IPS DF 4.7 (cell line): Measurements from ENCODE around the gene ATXN7L3B.
"Not testable (repeated sequence)": the region's sequence is repeated elsewhere in the genome, so short reads cannot be mapped to it uniquely, and the experiment has no call there.

Experiments
- DNase-seq: peaks from one replicate; pipeline ENCODE4 v3.0.0-alpha.2; 2013; ENCODE audit warnings: low spot score; ENCODE audit errors: extremely low read depth

The ATXN7L3B gene, protein sequence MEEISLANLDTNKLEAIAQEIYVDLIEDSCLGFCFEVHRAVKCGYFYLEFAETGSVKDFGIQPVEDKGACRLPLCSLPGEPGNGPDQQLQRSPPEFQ

DNA sequence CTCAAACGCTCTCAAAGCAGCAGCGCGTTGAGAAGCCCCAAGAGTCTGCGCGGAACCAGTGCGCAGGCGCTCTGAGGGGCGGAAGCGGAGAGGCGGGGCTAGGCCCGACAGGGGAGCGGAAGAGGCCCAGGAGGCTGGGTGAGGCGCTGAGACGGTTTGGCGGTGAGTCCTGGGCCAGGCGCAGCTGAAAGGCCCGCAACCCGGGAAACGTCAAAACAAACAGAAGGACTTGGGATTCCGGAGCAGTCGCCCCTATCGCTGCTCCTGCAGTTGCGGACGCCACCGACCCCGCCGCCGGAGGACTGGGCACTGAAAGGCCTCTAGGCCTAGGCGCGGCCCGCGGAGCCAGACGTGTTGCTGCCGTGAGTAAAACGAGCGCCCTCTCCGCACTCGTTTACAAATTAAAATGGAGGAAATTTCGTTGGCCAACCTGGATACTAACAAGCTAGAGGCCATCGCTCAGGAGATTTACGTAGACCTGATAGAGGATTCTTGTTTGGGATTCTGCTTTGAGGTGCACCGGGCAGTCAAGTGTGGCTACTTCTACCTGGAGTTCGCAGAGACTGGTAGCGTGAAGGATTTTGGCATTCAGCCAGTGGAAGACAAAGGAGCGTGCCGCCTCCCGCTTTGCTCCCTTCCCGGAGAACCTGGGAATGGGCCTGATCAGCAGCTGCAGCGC is at the start of gene ATXN7L3B:
TSS of gene ATXN7L3B (plus strand) at position 129 of the 679 bp plus-strand sequence. CDS start at position 407, 278 bp downstream.
- DNase-seq: peak; percentile 64

DNA sequence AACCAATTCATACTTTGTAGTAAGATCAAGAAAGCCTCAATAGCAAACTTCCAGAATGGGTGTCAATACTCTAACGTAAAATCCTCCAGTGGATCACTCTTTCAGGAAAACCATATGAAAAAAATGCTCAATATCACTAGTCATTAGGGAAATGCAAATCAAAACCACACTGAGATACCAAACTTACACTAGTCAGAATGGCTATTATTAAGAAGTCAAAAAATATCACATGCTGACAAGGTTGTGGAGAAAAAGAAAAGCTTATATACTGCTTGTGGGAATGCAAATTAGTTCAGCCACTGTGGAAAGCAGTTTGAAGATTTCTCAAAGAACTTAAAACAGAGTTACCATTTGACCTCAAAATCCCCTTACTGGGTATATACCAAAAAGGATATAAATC is 49.5 kb upstream of the ATXN7L3B start:
- DNase-seq: no peak

DNA sequence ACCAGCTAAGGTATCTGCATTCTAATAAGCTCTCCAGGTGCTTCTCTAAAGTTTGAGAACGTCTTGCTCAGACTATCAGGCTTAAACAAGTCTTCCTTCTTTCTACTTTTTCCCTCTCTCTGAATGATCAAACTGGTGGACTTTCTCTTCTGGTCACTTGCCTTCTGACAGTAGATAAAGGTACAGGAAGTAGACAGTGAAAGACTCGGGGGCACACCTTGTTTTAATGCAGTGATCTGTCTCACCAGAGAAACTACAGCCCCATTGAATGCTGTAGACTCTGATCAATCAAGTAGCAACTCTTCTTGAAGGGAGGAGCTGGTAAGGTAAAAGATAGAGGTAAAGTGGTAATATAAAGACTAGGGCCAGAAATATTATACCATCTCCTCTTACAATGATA is 48.1 kb upstream of the ATXN7L3B start:
- DNase-seq: no peak

DNA sequence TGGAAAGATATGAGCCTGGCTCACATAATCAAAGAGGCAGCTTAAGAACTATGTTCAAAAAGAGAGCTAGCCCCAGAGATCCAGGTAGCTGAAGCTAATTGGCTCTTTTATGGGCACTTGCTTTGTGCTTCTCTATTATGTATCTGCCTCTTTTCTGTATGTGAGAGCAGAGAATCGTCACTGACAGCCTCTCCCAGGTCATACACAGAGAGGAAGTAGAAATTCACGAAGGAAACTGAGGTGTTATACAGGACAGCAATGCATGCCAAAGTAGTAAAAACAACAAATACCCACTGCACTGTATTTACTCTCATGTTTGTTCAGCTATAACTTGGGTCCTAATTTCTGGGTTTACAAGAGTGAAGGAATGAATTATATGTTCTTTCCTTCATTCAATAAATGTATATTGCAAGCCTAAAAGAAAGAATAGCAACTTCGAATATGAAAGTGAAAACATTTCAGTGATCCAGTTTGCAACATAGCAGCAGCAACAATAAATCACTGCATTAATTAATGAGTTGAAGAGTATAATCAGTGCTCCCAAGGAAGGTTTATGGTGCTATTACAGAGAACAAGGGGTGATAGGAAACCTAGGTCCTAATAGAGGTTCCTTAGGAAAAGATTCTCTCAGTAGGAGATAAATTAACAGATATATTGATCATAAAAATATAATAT is 47.1 kb upstream of the ATXN7L3B start:
- DNase-seq: no peak

DNA sequence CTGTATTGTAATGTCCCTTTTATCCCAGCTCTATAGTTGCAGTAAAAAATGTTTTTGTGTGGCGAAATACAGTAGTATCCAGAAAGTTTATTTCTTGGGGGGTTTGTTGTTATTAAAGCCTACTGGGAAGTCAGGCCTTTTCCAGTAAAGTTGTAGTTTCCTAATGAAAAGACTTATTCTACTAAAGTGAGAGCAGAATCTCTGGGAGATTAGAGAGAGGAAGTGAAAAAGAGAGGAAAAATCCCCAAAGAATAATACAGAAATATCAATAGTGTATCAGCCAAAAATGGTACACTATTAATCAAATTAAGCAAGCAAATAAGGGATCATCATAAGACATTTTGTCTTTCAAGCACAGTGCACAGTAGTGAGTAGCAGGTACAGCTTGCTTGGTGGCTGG is 46.3 kb upstream of the ATXN7L3B start:
- DNase-seq: no peak

DNA sequence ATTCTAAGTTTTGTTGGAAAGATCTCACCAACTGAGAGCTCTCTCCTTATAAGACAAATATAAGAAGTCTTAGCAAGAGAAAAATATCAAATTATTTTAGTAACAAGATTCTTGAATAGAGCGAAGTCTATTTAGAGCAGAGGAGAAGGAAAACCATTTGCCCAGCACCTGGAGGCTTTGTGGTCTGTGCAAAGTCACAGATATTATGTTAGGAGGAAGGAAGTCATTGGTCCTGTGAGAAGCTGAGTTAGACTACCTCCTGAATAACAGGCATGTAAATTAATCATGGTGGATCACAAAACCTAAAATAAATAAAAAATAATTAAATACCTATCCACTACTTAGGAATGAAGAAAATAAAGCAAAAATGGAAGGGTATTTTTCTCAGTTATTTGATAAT is 38.4 kb upstream of the ATXN7L3B start:
- DNase-seq: no peak

DNA sequence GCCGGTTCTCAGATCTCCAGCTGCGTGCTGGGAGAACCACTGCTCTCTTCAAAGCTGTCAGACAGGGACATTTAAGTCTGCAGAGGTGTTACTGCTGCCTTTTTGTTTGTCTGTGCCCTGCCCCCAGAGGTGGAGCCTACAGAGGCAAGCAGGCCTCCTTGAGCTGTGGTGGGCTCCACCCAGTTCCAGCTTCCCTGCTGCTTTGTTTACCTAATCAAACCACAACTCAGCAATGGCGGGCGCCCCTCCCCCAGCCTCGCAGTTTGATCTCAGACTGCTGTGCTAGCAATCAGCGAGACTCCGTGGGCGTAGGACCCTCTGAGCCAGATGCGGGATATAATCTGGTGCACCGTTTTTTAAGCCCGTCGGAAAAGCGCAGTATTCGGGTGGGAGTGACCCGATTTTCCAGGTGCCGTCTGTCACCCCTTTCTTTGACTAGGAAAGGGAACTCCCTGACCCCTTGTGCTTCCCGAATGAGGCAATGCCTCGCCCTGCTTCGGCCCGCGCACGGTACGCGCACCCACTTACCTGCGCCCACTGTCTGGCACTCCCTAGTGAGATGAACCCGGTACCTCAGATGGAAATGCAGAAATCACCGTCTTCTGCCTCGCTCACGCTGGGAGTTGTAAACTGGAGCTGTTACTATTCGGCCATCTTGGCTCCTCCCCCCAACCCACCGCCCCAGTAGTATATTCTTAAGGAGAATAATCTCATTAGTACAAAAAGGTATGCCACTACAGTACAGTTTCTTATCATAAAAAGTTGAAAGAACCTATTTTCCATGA is 28.6 kb upstream of the ATXN7L3B start:
- DNase-seq: not testable (repeated sequence)

DNA sequence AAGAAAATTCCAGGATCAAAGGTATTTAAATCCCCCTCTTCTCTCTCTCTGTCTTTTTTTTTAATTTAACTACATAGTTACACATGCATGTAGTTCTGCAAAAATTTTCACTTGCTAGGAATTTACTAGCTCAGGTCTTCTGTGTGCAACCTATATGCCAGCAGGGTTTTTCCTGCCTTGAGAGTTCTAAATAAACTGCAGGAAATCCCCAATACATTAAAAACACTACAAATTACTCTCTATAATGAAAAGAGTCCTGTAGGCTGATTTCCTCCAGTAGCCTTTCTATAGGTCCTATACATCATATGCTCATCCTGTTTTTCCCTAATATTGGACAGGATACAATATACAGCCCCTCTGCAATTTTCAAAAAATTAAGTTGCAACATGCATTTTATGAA is 27.7 kb upstream of the ATXN7L3B start:
- DNase-seq: no peak

DNA sequence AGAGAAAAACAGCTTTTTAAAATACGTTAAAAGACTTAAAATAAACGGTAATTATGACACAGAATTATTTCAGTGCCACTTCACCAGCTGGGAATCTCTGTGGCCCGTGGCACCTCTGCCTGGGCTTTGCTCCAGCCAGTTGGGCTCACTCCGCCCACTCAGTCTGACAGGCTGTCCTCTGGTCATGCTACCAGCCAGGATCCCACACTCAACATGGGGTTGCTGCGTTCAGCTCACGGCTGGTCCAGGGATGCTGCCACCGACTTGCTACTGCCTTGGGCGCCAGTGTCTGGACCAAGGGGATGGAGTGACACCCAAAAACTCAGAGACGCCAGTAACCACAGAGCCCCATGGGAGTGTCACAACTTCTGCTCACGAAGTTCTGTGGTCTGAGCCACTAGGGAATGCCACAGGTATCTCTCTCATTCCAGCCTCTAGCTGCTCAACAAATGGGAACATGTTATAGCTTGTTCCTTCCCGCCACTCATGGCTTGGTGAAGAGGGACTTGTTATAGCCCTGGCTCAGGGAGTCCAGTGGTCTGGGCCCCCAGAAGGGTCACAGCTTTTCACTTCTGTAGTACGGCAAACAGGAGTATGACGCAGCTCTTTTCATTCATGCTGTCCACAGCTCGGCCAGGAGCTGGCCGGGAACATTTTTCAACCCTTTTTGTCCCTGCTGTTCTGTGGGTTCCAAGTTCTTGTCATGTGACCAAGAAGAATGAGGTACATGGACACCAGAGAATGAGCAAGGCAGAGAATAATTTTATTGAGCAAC is 23.4 kb upstream of the ATXN7L3B start:
- DNase-seq: no peak

DNA sequence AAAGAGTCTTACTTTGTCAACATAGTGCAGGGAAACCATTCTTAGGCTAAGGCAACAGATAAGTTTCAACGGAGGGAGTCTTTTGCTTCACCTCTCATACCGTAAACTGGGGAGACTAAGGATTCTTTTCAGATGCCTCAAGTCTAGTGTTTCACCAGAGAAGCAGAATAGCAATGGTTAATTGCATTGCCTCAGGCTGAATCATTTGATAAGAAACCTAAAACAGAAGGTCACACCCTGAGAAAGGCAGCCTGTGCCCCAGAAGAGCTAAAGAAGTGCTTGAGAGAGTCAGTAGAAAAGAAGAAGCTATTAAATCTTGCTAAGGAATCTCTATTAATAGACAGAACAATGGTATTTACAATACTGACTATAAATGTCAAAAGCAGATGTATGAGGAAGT is 21.8 kb upstream of the ATXN7L3B start:
- DNase-seq: no peak

DNA sequence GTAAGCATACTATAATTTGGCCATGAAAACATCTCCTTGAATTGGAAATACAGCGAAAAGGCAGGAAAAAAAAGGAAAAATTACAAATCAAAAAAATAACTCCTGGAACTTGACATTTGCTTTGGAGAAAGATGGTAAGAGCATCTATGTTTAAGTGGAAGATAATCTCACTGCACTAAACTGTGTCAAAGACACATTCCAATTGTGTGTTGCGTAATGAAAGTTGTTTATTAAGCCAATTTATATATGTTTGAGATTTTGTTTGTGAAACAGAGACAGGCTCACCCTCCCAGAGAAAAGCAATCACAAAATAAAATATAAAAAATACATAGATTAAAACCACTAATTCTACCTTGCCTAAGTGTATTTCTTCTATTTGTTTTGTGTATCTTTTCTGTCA is 11.1 kb upstream of the ATXN7L3B start:
- DNase-seq: no peak

DNA sequence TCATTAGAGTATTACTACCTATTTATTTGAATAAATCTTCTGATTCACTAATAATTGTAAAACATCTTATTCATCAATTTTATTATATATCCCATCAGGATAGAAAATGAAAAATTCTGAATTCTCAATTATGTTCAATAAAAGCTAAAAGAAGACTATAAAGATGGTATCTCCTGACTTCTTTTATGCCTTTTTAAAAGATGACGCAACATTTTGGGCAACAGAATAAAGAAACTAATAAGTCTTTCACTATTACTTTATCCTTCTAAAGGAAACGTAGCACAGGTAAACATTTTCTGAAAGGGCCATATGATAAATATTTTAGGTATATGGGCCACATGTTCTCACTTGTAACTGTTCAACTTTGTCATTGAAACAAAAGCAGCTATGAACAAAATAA is 10.1 kb upstream of the ATXN7L3B start:
- no peak for DNase-seq

DNA sequence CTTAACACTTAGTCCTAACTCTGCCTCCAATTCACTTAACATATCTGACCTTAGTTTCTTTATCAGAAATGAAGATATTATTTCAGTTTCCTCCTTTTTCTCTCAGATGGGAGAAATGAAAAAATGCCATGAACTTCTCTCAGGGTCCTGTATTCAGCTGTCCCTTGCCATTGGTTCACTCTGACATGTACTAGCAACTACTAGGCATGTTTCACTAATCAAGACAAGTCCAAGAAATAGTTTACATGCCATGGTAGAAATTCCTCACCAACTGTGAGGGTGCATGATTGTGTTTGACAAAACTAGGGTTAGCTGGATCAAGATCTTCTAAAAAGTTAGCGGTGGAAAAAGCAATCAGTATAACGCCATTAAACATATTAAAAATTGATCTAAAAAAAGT is 7.0 kb upstream of the ATXN7L3B start:
- DNase-seq: no peak

DNA sequence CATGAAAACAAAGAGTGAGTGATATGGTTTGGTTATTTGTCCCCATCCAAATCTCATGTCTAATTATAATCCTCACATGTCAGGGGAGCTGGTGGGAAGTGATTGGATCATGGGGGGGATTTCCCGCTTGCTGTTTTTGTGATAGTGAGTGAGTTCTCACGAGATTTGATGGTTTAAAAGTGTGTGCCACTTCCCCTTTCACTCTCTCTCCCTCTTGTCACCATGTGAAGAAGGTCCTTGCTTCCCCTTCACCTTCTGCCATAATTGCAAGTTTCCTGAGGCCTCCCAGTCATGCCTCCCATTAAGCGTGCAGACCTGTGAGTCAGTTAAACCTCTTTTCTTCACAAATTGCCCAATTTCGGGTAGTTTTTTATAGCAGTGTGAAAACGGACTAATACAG is 2.1 kb upstream of the ATXN7L3B start:
- DNase-seq: no peak

DNA sequence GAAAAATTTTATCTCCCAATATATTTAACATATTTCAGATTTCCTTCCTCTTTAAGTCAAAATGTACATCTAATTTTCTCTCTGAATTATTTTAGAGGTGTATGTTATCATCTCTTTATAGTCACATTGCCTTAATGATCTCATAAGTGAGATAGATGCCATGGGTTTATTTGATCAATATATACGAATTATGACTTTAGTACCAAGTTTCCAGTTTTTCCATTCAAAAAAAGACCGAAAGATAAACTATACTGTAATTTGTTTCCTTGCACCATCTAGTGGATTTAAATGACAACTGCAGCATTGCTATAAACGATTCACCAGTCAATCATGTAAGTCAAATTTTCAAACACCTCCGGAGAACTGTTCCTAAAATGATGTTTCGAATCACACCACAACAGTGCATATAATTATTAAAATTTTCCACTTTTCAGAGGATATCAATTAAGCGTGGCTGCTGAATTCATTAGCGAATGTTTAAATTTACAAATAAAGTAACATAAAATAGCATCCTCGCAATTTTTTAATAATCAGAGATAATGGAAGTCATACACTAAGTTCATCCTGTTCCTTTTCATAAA is 419 bp upstream of the ATXN7L3B start:
- DNase-seq: no peak

DNA sequence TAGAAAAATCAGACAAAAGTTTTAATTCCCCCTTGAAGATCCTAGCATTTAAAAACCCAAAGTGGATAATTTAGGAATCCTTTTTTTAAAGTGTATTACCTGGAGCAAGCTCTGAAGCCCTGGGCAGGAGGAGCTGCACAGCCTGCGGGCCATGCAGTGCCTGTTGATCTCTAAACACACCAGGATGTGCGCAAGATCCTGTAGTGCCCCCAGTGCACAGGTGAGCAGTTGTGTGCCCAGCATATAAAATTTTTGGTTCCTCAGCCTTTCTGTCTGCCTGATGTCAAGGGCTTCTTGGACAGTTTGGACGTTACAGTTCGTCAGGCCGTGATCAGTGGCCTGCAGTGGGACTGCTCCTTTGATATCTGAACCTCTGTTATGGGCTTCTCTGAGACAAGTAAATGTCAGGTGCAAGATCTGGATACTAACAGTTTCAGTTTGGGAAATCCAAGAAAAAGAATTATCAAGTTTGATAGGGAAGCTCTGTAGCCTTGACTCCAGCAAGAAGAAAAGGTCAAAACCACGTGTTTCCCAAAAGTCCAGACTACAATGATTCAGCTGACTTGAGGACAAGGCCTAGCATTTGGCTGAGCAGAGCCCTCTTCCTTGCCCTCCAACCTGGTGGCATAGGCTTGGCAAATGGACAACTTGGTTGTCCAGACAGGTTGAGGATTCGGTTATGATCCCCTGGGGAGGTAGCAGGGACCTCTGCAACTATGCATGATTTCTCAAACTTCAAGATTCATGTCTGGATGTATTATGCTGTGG is 1.0 kb downstream of the ATXN7L3B start:
- DNase-seq: no peak

DNA sequence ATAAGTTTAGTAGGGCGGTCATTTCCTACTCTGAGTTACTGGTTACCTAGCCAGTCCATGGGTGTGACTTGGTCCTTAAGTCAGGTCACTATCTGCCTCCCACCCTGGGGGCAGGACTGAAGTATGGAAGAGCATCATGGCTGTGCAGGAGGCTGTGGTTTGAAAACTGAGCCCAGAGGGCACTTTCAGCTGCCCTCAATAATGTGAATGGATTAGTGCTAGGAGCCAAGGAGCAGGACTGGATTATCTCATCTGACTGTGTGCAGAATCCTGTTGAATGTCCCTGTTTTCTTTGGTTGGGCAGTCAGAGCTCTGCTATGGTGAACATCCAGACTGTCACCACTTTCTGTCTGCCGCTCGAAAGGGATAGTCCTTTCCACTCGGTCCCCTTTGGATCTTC is 1.6 kb downstream of the ATXN7L3B start:
- no peak for DNase-seq

DNA sequence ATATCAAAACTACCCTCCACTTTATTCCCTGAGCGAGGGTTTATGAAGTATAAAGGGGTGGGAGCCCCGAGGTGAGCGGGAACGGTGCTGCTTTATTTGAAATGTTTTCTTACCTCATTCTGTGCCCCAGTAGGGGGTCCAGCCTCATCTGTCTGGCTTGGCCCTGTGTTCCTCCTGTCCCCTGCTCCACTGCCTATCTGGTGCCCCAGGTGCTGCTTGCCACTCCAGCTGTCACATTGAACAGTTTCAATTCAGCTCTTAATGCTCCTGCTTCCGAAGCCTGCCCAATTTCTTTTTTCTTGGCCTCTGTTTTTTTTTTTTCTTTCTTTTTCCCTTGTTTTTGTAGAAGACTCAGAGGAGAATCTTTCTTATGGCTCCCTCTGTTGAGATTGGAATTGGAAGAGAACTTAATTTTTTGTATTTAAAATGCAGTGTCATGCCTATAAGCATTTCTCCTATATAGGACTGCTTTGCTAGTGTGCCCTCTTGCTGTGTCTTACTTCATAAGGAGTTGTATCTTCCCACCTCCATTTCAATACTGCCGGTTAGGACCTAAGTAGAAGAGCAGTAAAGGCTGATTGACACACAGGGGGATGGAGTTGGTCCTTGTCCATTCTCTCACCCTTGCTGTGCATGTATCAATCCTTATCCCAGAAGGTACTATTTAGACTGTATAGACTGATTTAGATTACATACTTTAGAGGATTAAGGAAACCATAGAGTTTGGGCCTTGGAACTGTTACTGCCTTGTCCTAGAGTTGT is 2.3 kb downstream of the ATXN7L3B start:
- no peak for DNase-seq

DNA sequence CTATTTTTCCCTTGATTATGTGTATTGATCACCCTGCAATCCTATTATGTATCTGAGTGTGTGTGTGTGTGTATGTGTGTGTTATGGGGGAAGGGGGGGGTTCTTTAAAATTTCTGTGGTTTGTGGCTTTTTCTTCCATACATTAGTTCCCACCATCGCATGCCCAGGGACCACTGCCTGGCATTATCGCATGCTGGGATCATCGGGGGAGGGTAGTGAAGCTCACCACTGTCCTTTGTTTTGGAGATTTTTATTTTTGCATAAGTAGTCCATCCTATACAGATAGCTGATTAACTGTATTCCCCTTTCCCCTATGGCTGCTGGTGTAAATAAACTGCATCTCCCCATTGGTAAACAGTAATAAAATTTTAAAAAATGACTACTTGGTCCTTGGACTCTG is 3.4 kb downstream of the ATXN7L3B start:
- DNase-seq: no peak

DNA sequence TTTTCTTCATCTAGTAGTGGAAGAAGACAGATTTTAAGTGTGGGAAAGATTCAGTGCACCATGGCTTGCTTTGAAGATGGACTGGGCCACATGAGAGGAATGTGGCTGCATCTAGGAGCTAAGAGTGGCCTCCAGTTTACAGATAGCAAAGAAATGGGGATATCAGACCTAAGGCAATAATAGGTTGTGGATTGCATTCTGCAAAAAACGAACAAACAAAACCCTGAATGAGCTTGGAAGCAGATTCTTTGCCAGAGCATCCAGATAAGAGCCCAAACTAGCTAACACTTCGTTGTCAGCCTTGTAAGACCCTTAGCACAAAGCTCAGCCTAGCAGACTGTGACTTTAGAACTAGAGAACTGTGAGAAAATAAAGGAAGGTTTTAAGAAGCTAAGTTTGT is 9.6 kb downstream of the ATXN7L3B start:
- no peak for DNase-seq
